Progenitor cell of endocrine pancreas (in vitro differentiated cells): ENCODE results near the gene FRMD4B. TPM values are rescaled to one million over a fixed set of nuclear protein-coding genes. Genes with fewer than 3 reads are reported as not detected.

Source experiments
- DNase-seq: peaks from one replicate; pipeline ENCODE4 v3.0.0; 2021; ENCODE audit warnings: low spot score; ENCODE audit not compliant: unreplicated experiment
- H3K27ac Mint-ChIP-seq: 2 replicates; pipeline ENCODE4 v1.8.0; 2021; ENCODE audit warnings: mild to moderate bottlenecking, moderate library complexity, mixed read lengths
- H3K27me3 Mint-ChIP-seq: 2 replicates; pipeline ENCODE4 v1.8.0; 2021; ENCODE audit warnings: mixed read lengths
- H3K36me3 Mint-ChIP-seq: 2 replicates; pipeline ENCODE4 v1.8.0; 2022; ENCODE audit warnings: mixed read lengths; ENCODE audit not compliant: insufficient read depth
- H3K4me1 Mint-ChIP-seq: 2 replicates; pipeline ENCODE4 v1.8.0; 2021; ENCODE audit warnings: low read depth, mixed read lengths
- H3K4me3 Mint-ChIP-seq: 2 replicates; pipeline ENCODE4 v1.8.0; 2021; ENCODE audit warnings: low read depth, mild to moderate bottlenecking, moderate library complexity, mixed read lengths
- H3K9me3 Mint-ChIP-seq: 2 replicates; pipeline ENCODE4 v1.8.0; 2021; ENCODE audit warnings: low read depth, mixed read lengths
- total RNA-seq: library from RNA; stranded (reverse); gene quantifications from 2 replicates; pipeline ENCODE4 v1.2.1, GENCODE V29; 2021
- TF ChIP-seq, protein P1 (sequence below): fragments of 200-600 bp; sonication (generic); IDR thresholded peaks from one replicate; pipeline ENCODE4 v1.5.0; 2021; ENCODE audit warnings: antibody characterized with exemption, mild to moderate bottlenecking; ENCODE audit not compliant: unreplicated experiment

Gene FRMD4B
- total RNA-seq, 1 donor from 2014 or later = 41.6 TPM

DNA sequence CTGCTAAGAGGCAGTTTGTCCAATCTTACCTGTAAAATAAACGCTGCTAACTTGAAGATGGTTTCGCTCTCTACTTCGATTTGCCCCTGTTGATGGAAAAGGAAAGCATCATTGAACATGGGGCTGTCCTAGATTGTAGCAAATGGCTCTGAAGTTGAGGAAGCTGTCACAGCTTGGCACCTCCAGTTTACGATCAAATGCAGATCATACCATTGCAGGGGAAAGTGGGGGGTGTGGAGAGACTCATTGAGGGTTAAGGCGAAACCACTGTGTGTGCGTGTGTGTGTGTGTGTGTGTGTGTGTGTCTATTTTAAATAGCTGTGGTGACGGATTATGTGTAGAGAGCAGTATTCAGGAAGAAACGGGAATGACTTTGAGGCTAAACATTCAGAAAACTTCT, 135.9 kb downstream of the FRMD4B start:
- peak overlapping the region; percentile 71 for H3K4me3 Mint-ChIP-seq
- no peaks in the 10 kb centered on the region for H3K9me3 Mint-ChIP-seq
- H3K27ac Mint-ChIP-seq = peak overlapping the region; percentile 93
- no peaks in the 10 kb centered on the region for H3K36me3 Mint-ChIP-seq
- peaks cover 43% of the 10 kb centered on the region for H3K4me1 Mint-ChIP-seq
- TF ChIP-seq, protein P1, sequence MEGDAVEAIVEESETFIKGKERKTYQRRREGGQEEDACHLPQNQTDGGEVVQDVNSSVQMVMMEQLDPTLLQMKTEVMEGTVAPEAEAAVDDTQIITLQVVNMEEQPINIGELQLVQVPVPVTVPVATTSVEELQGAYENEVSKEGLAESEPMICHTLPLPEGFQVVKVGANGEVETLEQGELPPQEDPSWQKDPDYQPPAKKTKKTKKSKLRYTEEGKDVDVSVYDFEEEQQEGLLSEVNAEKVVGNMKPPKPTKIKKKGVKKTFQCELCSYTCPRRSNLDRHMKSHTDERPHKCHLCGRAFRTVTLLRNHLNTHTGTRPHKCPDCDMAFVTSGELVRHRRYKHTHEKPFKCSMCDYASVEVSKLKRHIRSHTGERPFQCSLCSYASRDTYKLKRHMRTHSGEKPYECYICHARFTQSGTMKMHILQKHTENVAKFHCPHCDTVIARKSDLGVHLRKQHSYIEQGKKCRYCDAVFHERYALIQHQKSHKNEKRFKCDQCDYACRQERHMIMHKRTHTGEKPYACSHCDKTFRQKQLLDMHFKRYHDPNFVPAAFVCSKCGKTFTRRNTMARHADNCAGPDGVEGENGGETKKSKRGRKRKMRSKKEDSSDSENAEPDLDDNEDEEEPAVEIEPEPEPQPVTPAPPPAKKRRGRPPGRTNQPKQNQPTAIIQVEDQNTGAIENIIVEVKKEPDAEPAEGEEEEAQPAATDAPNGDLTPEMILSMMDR = no peak
- peak; percentile 15 for DNase-seq
- H3K27me3 Mint-ChIP-seq = no peaks in the 10 kb centered on the region

GRCh38 chr3:69249001-69249400, 136.9 kb downstream of the FRMD4B start:
- H3K4me3 Mint-ChIP-seq = peak overlapping the region; percentile 71
- H3K9me3 Mint-ChIP-seq = no peaks in the 10 kb centered on the region
- H3K27ac Mint-ChIP-seq = peak overlapping the region; percentile 93
- no peaks in the 10 kb centered on the region for H3K36me3 Mint-ChIP-seq
- no peaks in the 10 kb centered on the region for H3K27me3 Mint-ChIP-seq
- TF ChIP-seq, protein P1 = no peak
- DNase-seq = no peak
- peaks cover 46% of the 10 kb centered on the region for H3K4me1 Mint-ChIP-seq

- H3K4me3 Mint-ChIP-seq = peak overlapping the region; percentile 71
Observed at GRCh38 chr3:69248436-69248835, 137.5 kb downstream of the FRMD4B start.

GRCh38 chr3:69246612-69247011, 139.3 kb downstream of the FRMD4B start:
- Mint-ChIP-seq H3K36me3 (no peaks in the 10 kb centered on the region), H3K4me1 (peaks cover 43% of the 10 kb centered on the region), H3K4me3 (no peak overlapping the region), H3K27me3 (no peaks in the 10 kb centered on the region), H3K27ac (no peak overlapping the region), H3K9me3 (no peaks in the 10 kb centered on the region)
- DNase-seq = no peak
- TF ChIP-seq, protein P1 = no peak

More at GRCh38 chr3:69248436-69248835, 137.5 kb downstream of the FRMD4B start:
- DNase-seq = no peak
- H3K4me1 Mint-ChIP-seq = peaks cover 47% of the 10 kb centered on the region
- H3K27me3 Mint-ChIP-seq = no peaks in the 10 kb centered on the region
- no peaks in the 10 kb centered on the region for H3K9me3 Mint-ChIP-seq
- H3K36me3 Mint-ChIP-seq = no peaks in the 10 kb centered on the region
- H3K27ac Mint-ChIP-seq = peak overlapping the region; percentile 93
- TF ChIP-seq, protein P1 = no peak

DNA sequence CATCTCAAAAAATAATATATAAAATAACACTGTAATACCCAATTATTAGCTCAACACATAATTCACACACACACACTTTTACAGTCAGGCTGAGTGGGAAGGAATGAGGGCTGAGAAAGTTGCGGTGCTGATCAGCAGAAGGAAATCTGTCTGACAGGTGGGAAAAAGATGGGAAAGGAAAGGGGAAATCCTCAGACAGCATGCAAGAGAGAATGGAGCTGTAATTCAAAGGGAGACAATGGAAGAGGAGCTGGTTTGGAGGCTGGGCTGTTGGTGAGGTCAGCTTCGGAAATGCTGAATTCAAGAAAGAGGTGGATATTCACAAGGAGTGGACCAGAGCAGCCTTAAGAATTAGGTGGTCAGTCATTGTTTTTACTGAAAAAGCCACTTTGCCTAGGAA, 141.8 kb downstream of the FRMD4B start:
- H3K4me3 Mint-ChIP-seq = no peak overlapping the region
- peaks cover 33% of the 10 kb centered on the region for H3K4me1 Mint-ChIP-seq
- DNase-seq = no peak
- no peaks in the 10 kb centered on the region for H3K27me3 Mint-ChIP-seq
- peak overlapping the region; percentile 50 for H3K27ac Mint-ChIP-seq
- peaks cover 6% of the 10 kb centered on the region for H3K36me3 Mint-ChIP-seq
- H3K9me3 Mint-ChIP-seq = no peaks in the 10 kb centered on the region
- TF ChIP-seq, protein P1 = no peak
